GM21367 (cell line): ENCODE results near the gene ZMIZ2.
"Not testable (repeated sequence)": the region's sequence is repeated elsewhere in the genome, so short reads cannot be mapped to it uniquely, and the experiment has no call there.

ENCODE experiments used
- ATAC-seq: cut with Tn5 transposase; IDR thresholded peaks from one replicate; pipeline ENCODE4 v1.9.1; 2021; ENCODE audit not compliant: unreplicated experiment

Gene ZMIZ2

GRCh38 chr7:44727158-44727936, 21.3 kb upstream of the ZMIZ2 start:
- ATAC-seq: no peak

GRCh38 chr7:44727937-44728262, 20.7 kb upstream of the ZMIZ2 start:
- ATAC-seq: no peak

GRCh38 chr7:44729949-44730590, 18.6 kb upstream of the ZMIZ2 start:
- no peak for ATAC-seq

- not testable (repeated sequence) for ATAC-seq
Observed at GRCh38 chr7:44732971-44733370, 15.7 kb upstream of the ZMIZ2 start.

GRCh38 chr7:44733708-44734481, 14.8 kb upstream of the ZMIZ2 start:
- no peak for ATAC-seq

GRCh38 chr7:44735403-44736165, 13.1 kb upstream of the ZMIZ2 start:
- ATAC-seq: no peak

- no peak for ATAC-seq
Observed at GRCh38 chr7:44736896-44737295, 11.8 kb upstream of the ZMIZ2 start.

GRCh38 chr7:44738051-44738723, 10.5 kb upstream of the ZMIZ2 start:
- no peak for ATAC-seq

- no peak for ATAC-seq
Observed at GRCh38 chr7:44738876-44739665, 9.6 kb upstream of the ZMIZ2 start.

GRCh38 chr7:44740055-44740454, 8.6 kb upstream of the ZMIZ2 start:
- ATAC-seq: no peak

- no peak for ATAC-seq
Observed at GRCh38 chr7:44743750-44744149, 4.9 kb upstream of the ZMIZ2 start.

GRCh38 chr7:44748948-44749731, 493 bp downstream of the ZMIZ2 start:
- ATAC-seq: peak; percentile 9

- no peak for ATAC-seq
Observed at GRCh38 chr7:44749992-44750391, 1.3 kb downstream of the ZMIZ2 start.

GRCh38 chr7:44750424-44750823, 1.8 kb downstream of the ZMIZ2 start:
- no peak for ATAC-seq

GRCh38 chr7:44750921-44751571, 2.4 kb downstream of the ZMIZ2 start:
- ATAC-seq: peak; percentile 43

- no peak for ATAC-seq
Observed at GRCh38 chr7:44752822-44753221, 4.2 kb downstream of the ZMIZ2 start.

- no peak for ATAC-seq
Observed at GRCh38 chr7:44754802-44755697, 6.4 kb downstream of the ZMIZ2 start.
